ENCODE results near the gene PNPO.

The PNPO gene

DNA sequence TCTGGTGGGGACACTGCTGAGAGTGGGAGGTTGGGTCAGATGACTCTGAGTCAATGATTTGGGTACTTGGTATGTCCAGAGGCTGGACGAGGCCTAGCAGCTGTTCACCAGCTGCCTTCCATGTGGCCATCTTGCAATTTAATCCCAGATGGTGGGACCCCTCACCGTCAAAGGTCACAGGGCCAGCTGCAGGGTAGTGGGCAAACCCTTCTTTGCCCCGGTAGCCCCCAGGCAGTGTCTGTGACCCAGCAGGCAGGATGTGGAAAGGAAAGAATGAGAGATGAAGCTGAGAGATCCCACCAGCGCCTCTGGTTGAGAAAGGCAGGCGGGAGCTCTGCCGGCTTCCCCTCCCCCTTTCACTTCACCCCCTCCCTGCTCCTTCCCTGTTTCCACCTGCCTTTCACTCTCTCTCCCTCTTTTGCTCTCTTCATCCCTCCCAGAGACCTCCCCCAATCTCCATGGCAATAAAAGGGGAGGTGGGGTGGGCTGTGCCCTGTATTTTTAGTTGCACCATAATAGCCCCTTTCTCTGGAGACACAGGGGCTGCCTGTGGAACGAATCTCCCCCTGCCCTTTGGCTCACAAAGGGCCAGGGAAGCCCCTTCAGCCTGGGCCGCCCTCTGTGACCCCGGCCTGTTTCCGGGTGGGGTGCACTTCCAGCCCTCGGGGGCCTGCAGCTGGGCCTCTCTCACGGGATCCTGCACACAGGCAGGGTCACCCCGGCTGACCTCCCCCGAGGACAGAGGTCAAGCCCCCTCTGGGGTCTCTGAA lies 49.8 kb downstream of the PNPO start:
- no peak for DNase-seq (ENCODE audit: low read depth)
- TF ChIP-seq, protein P1, sequence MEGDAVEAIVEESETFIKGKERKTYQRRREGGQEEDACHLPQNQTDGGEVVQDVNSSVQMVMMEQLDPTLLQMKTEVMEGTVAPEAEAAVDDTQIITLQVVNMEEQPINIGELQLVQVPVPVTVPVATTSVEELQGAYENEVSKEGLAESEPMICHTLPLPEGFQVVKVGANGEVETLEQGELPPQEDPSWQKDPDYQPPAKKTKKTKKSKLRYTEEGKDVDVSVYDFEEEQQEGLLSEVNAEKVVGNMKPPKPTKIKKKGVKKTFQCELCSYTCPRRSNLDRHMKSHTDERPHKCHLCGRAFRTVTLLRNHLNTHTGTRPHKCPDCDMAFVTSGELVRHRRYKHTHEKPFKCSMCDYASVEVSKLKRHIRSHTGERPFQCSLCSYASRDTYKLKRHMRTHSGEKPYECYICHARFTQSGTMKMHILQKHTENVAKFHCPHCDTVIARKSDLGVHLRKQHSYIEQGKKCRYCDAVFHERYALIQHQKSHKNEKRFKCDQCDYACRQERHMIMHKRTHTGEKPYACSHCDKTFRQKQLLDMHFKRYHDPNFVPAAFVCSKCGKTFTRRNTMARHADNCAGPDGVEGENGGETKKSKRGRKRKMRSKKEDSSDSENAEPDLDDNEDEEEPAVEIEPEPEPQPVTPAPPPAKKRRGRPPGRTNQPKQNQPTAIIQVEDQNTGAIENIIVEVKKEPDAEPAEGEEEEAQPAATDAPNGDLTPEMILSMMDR (IDR thresholded peaks at IDR 0.05; ENCODE audit: control insufficient read depth, extremely low read depth, insufficient read depth), result no peak
- H3K4me3 ChIP-seq (ENCODE audit: low read depth, low read length), result no peak overlapping the region

DNA sequence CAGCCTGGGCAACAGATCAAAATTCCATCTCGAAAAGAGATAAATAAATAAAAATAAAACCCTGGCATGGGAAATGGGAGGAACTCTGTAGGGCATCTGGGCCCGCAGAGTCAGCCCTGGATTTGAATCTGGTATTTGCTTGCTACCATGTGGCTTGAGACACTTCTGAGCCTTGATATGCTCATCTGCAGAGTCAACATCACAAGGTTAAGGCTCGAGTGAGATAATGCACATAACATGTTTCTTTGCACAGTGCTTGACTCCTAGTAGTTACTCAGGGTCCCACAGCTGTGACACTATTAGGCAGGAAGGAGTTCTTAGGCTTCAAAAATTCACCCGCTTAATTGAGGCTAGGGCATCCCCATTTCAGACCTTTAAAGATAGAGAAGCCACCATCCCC lies 50.8 kb downstream of the PNPO start:
- H3K4me3 ChIP-seq (ENCODE audit: low read depth, low read length), result no peak overlapping the region
- TF ChIP-seq, protein P1 (IDR thresholded peaks at IDR 0.05; ENCODE audit: control insufficient read depth, extremely low read depth, insufficient read depth), result no peak
- DNase-seq (ENCODE audit: low read depth), result no peak

DNA sequence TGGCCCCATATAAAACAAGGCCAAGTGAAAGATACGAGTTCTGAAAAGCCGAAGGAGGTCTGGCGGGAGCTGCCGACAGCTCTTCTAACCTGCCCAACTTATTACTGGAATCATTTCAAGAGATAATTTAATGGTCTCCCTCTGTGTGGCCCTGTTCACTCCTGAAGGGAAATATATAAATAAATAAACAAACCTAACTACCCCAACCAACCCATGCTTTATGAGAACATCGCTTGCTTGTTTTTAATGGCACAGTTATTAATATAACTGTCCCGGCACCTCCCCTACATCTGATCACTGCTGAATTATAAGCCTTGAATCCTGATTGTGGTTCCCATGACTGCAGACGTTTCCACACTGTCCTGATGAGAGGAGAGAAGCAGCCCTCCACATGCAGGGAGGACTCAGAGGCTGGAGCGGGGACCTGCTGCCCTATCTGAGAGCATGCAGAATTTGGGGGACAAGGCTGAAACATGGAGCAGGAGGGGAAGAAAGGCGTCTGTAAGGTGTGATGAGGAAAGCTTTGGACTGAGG lies 51.7 kb downstream of the PNPO start:
- H3K4me3 ChIP-seq (ENCODE audit: low read depth, low read length), result no peak overlapping the region
- no peak for DNase-seq (ENCODE audit: low read depth)
- TF ChIP-seq, protein P1 (IDR thresholded peaks at IDR 0.05; ENCODE audit: control insufficient read depth, extremely low read depth, insufficient read depth), result no peak

DNA sequence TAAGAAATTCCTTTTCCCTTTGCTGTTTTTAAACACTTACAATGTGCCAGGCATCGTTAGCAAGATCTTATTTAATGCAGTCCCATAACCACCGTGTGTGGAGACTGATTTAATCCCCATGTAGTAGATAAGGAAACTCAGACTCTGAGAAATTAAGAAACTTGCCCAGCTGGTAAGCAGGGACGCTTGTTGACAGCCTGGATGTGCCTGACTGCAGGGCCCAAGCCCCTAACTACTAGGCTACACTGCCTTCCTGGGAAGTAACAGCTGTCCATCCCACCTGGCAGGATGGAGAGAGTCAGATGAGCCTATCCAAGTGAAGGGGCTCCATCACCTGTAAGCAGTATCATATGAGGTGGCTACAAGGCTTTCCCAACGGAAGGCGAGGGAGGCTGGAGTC lies 52.6 kb downstream of the PNPO start:
- H3K4me3 ChIP-seq (ENCODE audit: low read depth, low read length), result no peak overlapping the region
- TF ChIP-seq, protein P1 (IDR thresholded peaks at IDR 0.05; ENCODE audit: control insufficient read depth, extremely low read depth, insufficient read depth), result no peak
- no peak for DNase-seq (ENCODE audit: low read depth)

GRCh38 chr17:47994724-47995123 lies 53.4 kb downstream of the PNPO start:
- no peak overlapping the region for H3K4me3 ChIP-seq (ENCODE audit: low read depth, low read length)
- no peak for DNase-seq (ENCODE audit: low read depth)
- TF ChIP-seq, protein P1 (IDR thresholded peaks at IDR 0.05; ENCODE audit: control insufficient read depth, extremely low read depth, insufficient read depth), result no peak

DNA sequence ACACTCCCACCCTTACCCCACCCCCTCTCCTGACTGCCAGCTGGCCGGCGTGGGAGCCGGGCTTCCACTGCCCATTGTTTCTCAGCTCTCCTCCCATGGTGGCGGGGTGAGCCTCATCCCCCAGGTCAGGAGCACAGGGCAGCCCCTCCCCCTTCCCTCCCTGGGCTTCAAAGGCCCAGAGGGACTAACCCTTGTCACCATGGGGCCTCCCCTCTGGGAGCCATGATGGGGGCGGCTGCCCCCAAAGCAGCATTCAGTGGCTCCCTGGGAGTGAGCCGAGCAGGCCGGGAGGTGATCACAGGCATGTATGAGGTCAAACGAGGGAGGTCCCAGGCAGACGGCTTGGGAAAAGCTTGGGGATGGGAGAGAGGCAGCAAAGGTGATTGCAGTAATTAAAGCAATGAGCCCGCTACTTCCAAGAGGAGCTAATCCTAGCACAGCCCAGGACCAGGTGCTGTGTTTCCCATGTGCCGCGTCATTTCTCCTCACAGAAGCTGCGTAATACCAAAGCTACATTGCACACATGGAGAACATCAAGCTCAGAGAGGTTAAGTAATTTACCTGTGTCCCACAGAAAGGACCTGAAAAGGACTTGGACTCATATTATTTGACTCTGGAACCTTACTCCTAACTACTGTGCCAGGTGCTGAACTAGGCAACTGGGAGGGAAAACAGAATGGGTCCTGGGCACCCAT lies 54.0 kb downstream of the PNPO start:
- DNase-seq (ENCODE audit: low read depth), result no peak
- H3K4me3 ChIP-seq (ENCODE audit: low read depth, low read length), result no peak overlapping the region
- TF ChIP-seq, protein P1 (IDR thresholded peaks at IDR 0.05; ENCODE audit: control insufficient read depth, extremely low read depth, insufficient read depth), result no peak

All from LNCaP clone FGC (cell line).